Heart left ventricle (tissue), 16 donors: ENCODE data around the gene DCDC2B. TPM values are rescaled to one million over a fixed set of nuclear protein-coding genes. Genes with fewer than 3 reads are reported as not detected.
"Not testable (repeated sequence)": the region's sequence is repeated elsewhere in the genome, so short reads cannot be mapped to it uniquely, and the experiment has no call there.

Experiments
- ATAC-seq, 4 donors: fragments of 200-7000 bp; cut with Tn5 transposase; one replicate each; pipeline ENCODE4 v1.9.1; 2020 to 2022; ENCODE audit warnings: moderate library complexity in 4 of 4, mild to moderate bottlenecking in 3 of 4, moderate number of reproducible peaks in 1 of 4
- DNase-seq, 5 donors: peaks; one replicate each; pipeline ENCODE4 v3.0.0-alpha.2; 2020
- H3K27ac ChIP-seq, 12 donors: fragments of 200-600 bp; sonication (generic) in 4 of 12; one replicate each; pipeline versions ENCODE4 v1.5.0 to v1.8.0; 2016 to 2022; ENCODE audit warnings: mild to moderate bottlenecking in 2 of 12
- H3K27me3 ChIP-seq, 9 donors: fragments of 200-600 bp; sonication (generic) in 2 of 9; one replicate each; pipeline versions ENCODE4 v1.5.1 to v1.8.0; 2016 to 2022; ENCODE audit warnings: mild to moderate bottlenecking in 3 of 9
- H3K36me3 ChIP-seq, 9 donors: fragments of 200-600 bp; sonication (generic) in 2 of 9; one replicate each; pipeline versions ENCODE4 v1.5.0 to v1.8.0; 2018 to 2022; ENCODE audit warnings: mild to moderate bottlenecking in 2 of 9
- H3K4me1 ChIP-seq, 12 donors: fragments of 200-600 bp; sonication (generic) in 4 of 12; one replicate each; pipeline versions ENCODE4 v1.5.0 to v1.8.0; 2016 to 2022; ENCODE audit warnings: mild to moderate bottlenecking in 3 of 12
- H3K4me3 ChIP-seq, 12 donors: fragments of 200-600 bp; sonication (generic) in 4 of 12; one replicate each; pipeline versions ENCODE4 v1.5.0 to v1.8.0; 2017 to 2022; ENCODE audit warnings: mild to moderate bottlenecking in 9 of 12, moderate library complexity in 4 of 12
- H3K9me3 ChIP-seq, 12 donors: fragments of 200-600 bp; sonication (generic) in 4 of 12; one replicate each; pipeline versions ENCODE4 v1.5.0 to v1.8.0; 2016 to 2022; ENCODE audit warnings: mild to moderate bottlenecking in 1 of 12
- POLR2A ChIP-seq, 2 donors: fragments of 450-650 bp; IDR thresholded peaks; one replicate each; pipeline ENCODE4 v1.6.1; 2017; ENCODE audit warnings: antibody characterized with exemption in 2 of 2, mild to moderate bottlenecking in 2 of 2, moderate library complexity in 2 of 2
- WGBS, 4 donors: extraction: QIAGEN DNeasy Blood & Tissue Kit in 2 of 4; methylation state at CpG; one replicate each; pipeline versions ENCODE4 v1.1.5 to v1.1.7; 2013 to 2018; 5-methylcytosine and 5-hydroxymethylcytosine counted together
- intact Hi-C, 10 donors: fragments of 100-400 bp; cut with DNase I; formaldehyde crosslinking; loops; one replicate each; pipeline versions ENCODE4 v1.11.1 to v1.14.2; 2022
- polyA plus RNA-seq, 2 donors: library from polyadenylated mRNA; stranded (reverse); fragments of 200-250 nt; gene quantifications; one replicate each; pipeline ENCODE4 v1.2.3, GENCODE V29; 2013
- total RNA-seq, 9 donors: library from RNA; depleted of rRNA in 2 of 9; stranded (reverse); fragments of >200 nt in 2 of 9; fragmentation: NEBNext Ultra II Directional in 3 of 9; extraction: Animal tissue kit (Norgen Biotek cat#: 25700) in 3 of 9; gene quantifications; one replicate each; pipeline versions ENCODE4 v1.1.0 to v1.2.4, GENCODE V29; 2016 to 2023
- TF ChIP-seq, protein P1 (sequence below), 12 donors: fragments of 200-600 bp; sonication (generic) in 4 of 12; IDR thresholded peaks; one replicate each; pipeline versions ENCODE4 v1.5.0 to v1.8.0; 2018 to 2022; ENCODE audit warnings: antibody characterized with exemption in 12 of 12, mild to moderate bottlenecking in 5 of 12
- donor health status: ischemic (EF 13 %, LVEDD 7.1; RV severe dilation, severe dysfunction).
- donor health status: healthy with polysubstance abuse.
- donor health status: DM: no; HTN: yes; CAD: no.
- donor health status: DM: no; HTN: no; CAD: no.
- donor health status: ischemic (EF 25% LVEDD 6.9; RV normal size, moderate dysfunction).
- donor health status: ischemic (EF 25% LVEDD 5.7; RV mildly dilated, moderate dysfunction).
- donor health status: healthy.
- donor health status: DM: yes; HTN: yes; CAD: no.
- donor health status: ischemic (EF 35%, LVEDD 5.7; RV mildly dilated, moderate dysfunction).
- donor health status: nonischemic (EF 11% LVEDD 7.7; RV severe dilation, severe dysfunction).
- donor health status: DM: yes; HTN: yes; CAD: no.
- donor health status: PGD.
- donor health status: ischemic (EF 29% LVEDD 5.4; RV normal size, mild dysfunction).
- donor health status: nonischemic (EF 23%, LVEDD 6.1; RV moderate dilation, normal function).

The DCDC2B gene
- total and polyA plus RNA-seq, 11 donors, result not detected

DNA sequence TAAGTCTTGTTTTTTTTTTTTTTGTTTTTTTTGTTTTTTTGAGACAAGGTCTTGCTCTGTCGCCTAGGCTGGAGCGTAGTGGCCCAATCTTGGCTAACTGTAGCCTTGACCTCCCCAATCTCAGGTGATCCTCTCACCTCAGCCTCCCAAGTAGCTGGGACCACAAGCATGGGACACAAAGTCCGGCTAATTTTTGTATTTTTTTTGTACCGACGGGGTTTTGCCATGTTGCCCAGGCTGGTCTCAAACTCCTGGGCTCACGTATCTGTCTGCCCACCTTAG, 48.3 kb downstream of the DCDC2B start:
- DNase-seq (no peak), ATAC-seq (no peak)
- H3K4me1 ChIP-seq, result peaks cover 0 to 13% (median 7%) of the 10 kb centered on the region in 12 donors
- no peaks in the 10 kb centered on the region for H3K36me3 ChIP-seq
- H3K4me3 ChIP-seq, result no peak overlapping the region
- intact Hi-C loops, result no loop called here
- no peaks in the 10 kb centered on the region for H3K9me3 ChIP-seq
- 93 to 97% (median 94%) methylated on average over 6 of the region's 6 CpGs for WGBS, 4 donors
- no peak for TF ChIP-seq POLR2A (IDR thresholded peaks at IDR 0.05)
- TF ChIP-seq, protein P1, sequence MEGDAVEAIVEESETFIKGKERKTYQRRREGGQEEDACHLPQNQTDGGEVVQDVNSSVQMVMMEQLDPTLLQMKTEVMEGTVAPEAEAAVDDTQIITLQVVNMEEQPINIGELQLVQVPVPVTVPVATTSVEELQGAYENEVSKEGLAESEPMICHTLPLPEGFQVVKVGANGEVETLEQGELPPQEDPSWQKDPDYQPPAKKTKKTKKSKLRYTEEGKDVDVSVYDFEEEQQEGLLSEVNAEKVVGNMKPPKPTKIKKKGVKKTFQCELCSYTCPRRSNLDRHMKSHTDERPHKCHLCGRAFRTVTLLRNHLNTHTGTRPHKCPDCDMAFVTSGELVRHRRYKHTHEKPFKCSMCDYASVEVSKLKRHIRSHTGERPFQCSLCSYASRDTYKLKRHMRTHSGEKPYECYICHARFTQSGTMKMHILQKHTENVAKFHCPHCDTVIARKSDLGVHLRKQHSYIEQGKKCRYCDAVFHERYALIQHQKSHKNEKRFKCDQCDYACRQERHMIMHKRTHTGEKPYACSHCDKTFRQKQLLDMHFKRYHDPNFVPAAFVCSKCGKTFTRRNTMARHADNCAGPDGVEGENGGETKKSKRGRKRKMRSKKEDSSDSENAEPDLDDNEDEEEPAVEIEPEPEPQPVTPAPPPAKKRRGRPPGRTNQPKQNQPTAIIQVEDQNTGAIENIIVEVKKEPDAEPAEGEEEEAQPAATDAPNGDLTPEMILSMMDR (IDR thresholded peaks at IDR 0.05), result no peak
- H3K27me3 ChIP-seq, result no peaks in the 10 kb centered on the region
- no peak overlapping the region for H3K27ac ChIP-seq

GRCh38 chr1:32263236-32263593, 54.3 kb downstream of the DCDC2B start:
- DNase-seq, intact Hi-C loops, ATAC-seq, H3K27ac ChIP-seq, H3K4me1 ChIP-seq, H3K4me3 ChIP-seq, H3K9me3 ChIP-seq, H3K27me3 ChIP-seq, H3K36me3 ChIP-seq: not testable (repeated sequence)
- 95 to 99% (median 96%) methylated on average over 4 of the region's 4 CpGs for WGBS, 4 donors

DNA sequence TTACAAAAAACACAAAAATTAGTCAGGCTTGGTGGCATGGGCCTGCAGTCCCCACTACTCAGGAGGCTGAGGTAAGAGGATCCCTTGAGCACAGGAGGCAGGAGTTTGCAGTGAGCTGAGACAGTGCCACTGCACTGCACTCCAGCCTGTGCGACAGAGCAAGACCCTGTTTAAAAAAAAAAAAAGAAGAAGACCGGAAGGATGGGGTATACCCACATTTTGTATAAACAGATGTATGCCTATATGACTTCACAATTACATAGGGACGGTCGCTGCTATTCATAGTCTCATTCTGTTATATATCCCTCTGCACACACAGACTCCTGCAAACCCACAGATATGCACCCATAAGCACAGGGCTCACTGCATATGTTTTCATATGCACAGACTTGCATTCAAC, 54.9 kb downstream of the DCDC2B start:
- TF ChIP-seq POLR2A (IDR thresholded peaks at IDR 0.05), result no peak
- TF ChIP-seq, protein P1 (IDR thresholded peaks at IDR 0.05), result no peak
- no peaks in the 10 kb centered on the region for H3K27me3 ChIP-seq
- H3K4me3 ChIP-seq, result no peak overlapping the region
- no peak overlapping the region for H3K27ac ChIP-seq
- H3K4me1 ChIP-seq, result peaks cover 0 to 4% (median 0%) of the 10 kb centered on the region in 12 donors
- intact Hi-C loops, result no loop called here
- 89 to 94% (median 92%) methylated on average over 4 of the region's 4 CpGs for WGBS, 4 donors
- no peak for DNase-seq
- no peaks in the 10 kb centered on the region for H3K36me3 ChIP-seq
- ATAC-seq, result no peak
- H3K9me3 ChIP-seq, result no peaks in the 10 kb centered on the region

Other genes starting within 250 kb of the DCDC2B start
- 10 to 100 TPM; 45.2 to 79.3 (median 68.5) TPM for gene KHDRBS1, start 195.2 kb upstream of the DCDC2B start, total RNA-seq
- gene KHDRBS1, start 195.2 kb upstream of the DCDC2B start, polyA plus RNA-seq, result 10 to 100 TPM; 33.0 to 58.6 TPM
- 10 to 100 TPM in 1 of 9 donors, 1 to 10 TPM in 8; 2.7 to 15.1 (median 6.3) TPM for gene TMEM39B, start 136.2 kb upstream of the DCDC2B start, total RNA-seq
- gene TMEM39B, start 136.2 kb upstream of the DCDC2B start, polyA plus RNA-seq, result 1 to 10 TPM; 4.5 to 6.8 TPM
- gene KPNA6, start 101.0 kb upstream of the DCDC2B start, total RNA-seq, result 10 to 100 TPM; 58.4 to 99.2 (median 78.6) TPM
- 10 to 100 TPM; 10.2 to 28.1 TPM for gene KPNA6, start 101.0 kb upstream of the DCDC2B start, polyA plus RNA-seq
- gene TXLNA, start 29.4 kb upstream of the DCDC2B start, total RNA-seq, result 10 to 100 TPM; 13.2 to 35.9 (median 18.6) TPM
- 10 to 100 TPM in 1 of 2 donors, 1 to 10 TPM in 1; 8.7 to 21.5 TPM for gene TXLNA, start 29.4 kb upstream of the DCDC2B start, polyA plus RNA-seq
- 10 to 100 TPM; 12.5 to 23.7 (median 16.5) TPM for gene CCDC28B, start 8.5 kb upstream of the DCDC2B start, total RNA-seq
- gene CCDC28B, start 8.5 kb upstream of the DCDC2B start, polyA plus RNA-seq, result 10 to 100 TPM; 19.0 to 40.2 TPM
- gene IQCC, start 3.4 kb upstream of the DCDC2B start, total RNA-seq, result 1 to 10 TPM in 2 of 9 donors, under 1 TPM in 7; 0.56 to 1.9 (median 0.74) TPM
- gene IQCC, start 3.4 kb upstream of the DCDC2B start, polyA plus RNA-seq, result under 1 TPM; 0.83 to 0.95 TPM
- gene TMEM234, start 13.3 kb downstream of the DCDC2B start, total RNA-seq, result 10 to 100 TPM in 6 of 9 donors, 1 to 10 TPM in 3; 8.8 to 19.8 (median 10.8) TPM
- 10 to 100 TPM in 1 of 2 donors, 1 to 10 TPM in 1; 7.7 to 19.4 TPM for gene TMEM234, start 13.3 kb downstream of the DCDC2B start, polyA plus RNA-seq
- 100 to 1,000 TPM in 7 of 9 donors, 10 to 100 TPM in 2; 94.8 to 191 (median 119) TPM for gene EIF3I, start 13.3 kb downstream of the DCDC2B start, total RNA-seq
- 100 to 1,000 TPM; 140 to 388 TPM for gene EIF3I, start 13.3 kb downstream of the DCDC2B start, polyA plus RNA-seq
- 10 to 100 TPM in 1 of 9 donors, 1 to 10 TPM in 8; 2.0 to 13.7 (median 3.8) TPM for gene FAM167B, start 38.1 kb downstream of the DCDC2B start, total RNA-seq
- 10 to 100 TPM in 1 of 2 donors, 1 to 10 TPM in 1; 7.7 to 14.1 TPM for gene FAM167B, start 38.1 kb downstream of the DCDC2B start, polyA plus RNA-seq
- 1 to 10 TPM in 2 of 9 donors, under 1 TPM in 4, not detected in 3; 0.37 to 7.6 (median 0.72) TPM for gene LCK, start 42.2 kb downstream of the DCDC2B start, total RNA-seq
- gene LCK, start 42.2 kb downstream of the DCDC2B start, polyA plus RNA-seq, result under 1 TPM; 0.34 to 0.40 TPM
- gene HDAC1, start 83.0 kb downstream of the DCDC2B start, total RNA-seq, result 10 to 100 TPM; 22.0 to 46.6 (median 29.3) TPM
- gene HDAC1, start 83.0 kb downstream of the DCDC2B start, polyA plus RNA-seq, result 10 to 100 TPM; 20.0 to 37.6 TPM
- 10 to 100 TPM in 7 of 9 donors, 1 to 10 TPM in 2; 6.8 to 44.0 (median 12.1) TPM for gene MARCKSL1, start 127.1 kb downstream of the DCDC2B start, total RNA-seq
- gene MARCKSL1, start 127.1 kb downstream of the DCDC2B start, polyA plus RNA-seq, result 10 to 100 TPM in 1 of 2 donors, 1 to 10 TPM in 1; 8.1 to 29.8 TPM
- 1 to 10 TPM; 1.2 to 4.4 (median 2.1) TPM for gene FAM229A, start 153.4 kb downstream of the DCDC2B start, total RNA-seq
- gene FAM229A, start 153.4 kb downstream of the DCDC2B start, polyA plus RNA-seq, result 1 to 10 TPM; 1.4 to 4.0 TPM
- 1 to 10 TPM in 6 of 9 donors, under 1 TPM in 1, not detected in 2; 0.72 to 2.6 (median 1.7) TPM for gene TSSK3, start 153.4 kb downstream of the DCDC2B start, total RNA-seq
- 1 to 10 TPM in 1 of 2 donors, under 1 TPM in 1; 0.37 to 3.1 TPM for gene TSSK3, start 153.4 kb downstream of the DCDC2B start, polyA plus RNA-seq
- gene BSDC1, start 185.4 kb downstream of the DCDC2B start, total RNA-seq, result 10 to 100 TPM; 35.6 to 53.2 (median 44.5) TPM
- 10 to 100 TPM; 25.1 to 46.9 TPM for gene BSDC1, start 185.4 kb downstream of the DCDC2B start, polyA plus RNA-seq